Skeletal muscle cell (primary cell): Measurements from ENCODE around the gene NCCRP1.
A peak's percentile ranks its signal among the peaks of the same experiment; 100 is the strongest.

Experiments used
- DNase-seq: peaks from one replicate; pipeline ENCODE4 v3.0.0-alpha.2; 2010; ENCODE audit warnings: low read depth
- H3K4me3 ChIP-seq: 2 replicates; pipeline ENCODE4 v1.5.1; 2011; ENCODE audit warnings: low read depth, mild to moderate bottlenecking, control low read depth, low read length, moderate library complexity

NCCRP1 gene, protein sequence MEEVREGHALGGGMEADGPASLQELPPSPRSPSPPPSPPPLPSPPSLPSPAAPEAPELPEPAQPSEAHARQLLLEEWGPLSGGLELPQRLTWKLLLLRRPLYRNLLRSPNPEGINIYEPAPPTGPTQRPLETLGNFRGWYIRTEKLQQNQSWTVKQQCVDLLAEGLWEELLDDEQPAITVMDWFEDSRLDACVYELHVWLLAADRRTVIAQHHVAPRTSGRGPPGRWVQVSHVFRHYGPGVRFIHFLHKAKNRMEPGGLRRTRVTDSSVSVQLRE

DNA sequence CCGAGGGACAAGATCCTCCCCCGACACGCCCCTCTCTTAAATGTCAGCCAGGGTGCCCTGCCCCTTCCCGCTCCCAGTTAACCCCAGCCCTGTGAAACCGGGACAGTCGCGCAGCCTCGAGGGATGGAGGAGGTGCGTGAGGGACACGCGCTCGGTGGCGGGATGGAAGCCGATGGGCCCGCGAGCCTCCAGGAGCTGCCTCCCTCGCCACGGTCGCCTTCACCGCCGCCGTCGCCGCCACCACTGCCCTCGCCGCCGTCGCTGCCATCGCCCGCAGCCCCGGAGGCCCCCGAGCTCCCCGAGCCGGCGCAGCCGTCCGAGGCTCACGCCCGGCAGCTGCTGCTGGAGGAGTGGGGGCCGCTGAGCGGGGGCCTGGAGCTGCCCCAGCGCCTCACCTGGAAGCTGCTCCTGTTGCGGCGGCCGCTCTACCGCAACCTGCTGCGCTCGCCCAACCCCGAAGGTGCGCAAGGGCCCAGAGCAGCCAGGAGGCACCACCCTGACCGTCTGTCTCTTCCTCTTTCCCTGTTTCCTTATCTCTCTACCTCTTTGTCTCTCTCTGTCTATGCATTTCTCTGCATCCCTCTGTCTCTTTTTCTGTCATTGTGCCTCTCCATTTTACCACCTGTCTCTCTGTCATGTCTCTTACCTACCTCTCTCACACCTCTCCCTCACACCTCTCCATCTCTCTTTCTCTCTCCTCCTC is at the start of gene NCCRP1:
Gene NCCRP1 (plus strand): TSS at position 105 of the 703 bp plus-strand sequence. CDS start 19 bp downstream, at position 124.
- no peak within 1 kb of the TSS for H3K4me3 ChIP-seq
- DNase-seq = no peak

- DNase-seq = no peak
- no peak overlapping the region for H3K4me3 ChIP-seq
Observed at GRCh38 chr19:39147480-39147879, 49.3 kb upstream of the NCCRP1 start.

DNA sequence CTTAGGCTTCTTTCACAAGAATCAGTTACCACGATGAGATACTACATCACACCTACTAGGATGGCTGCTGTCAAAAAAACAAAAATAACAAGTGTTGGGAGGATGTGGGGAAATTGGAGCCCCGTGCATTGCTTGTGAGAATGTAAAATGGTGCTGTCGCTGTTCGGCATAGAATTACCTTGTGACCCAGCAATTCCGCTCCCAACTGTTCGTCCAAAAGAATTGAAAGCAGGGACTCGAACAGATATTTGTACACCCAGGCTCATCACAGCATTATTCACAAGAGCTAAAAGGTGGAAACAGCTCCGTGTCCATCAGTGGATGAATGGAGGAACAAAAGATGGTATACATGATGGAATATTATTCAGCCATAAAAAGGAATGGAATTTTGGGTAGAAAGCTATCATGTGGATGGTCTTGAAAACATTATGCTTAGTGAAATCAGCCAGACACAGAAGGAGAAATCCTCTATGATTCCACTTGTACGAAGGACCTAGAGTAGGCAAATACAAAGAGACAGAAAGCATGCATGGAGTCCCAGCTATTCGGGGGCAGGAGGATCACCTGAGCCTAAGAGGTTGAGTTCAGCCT is 47.7 kb upstream of the NCCRP1 start:
- no peak overlapping the region for H3K4me3 ChIP-seq
- no peak for DNase-seq

DNA sequence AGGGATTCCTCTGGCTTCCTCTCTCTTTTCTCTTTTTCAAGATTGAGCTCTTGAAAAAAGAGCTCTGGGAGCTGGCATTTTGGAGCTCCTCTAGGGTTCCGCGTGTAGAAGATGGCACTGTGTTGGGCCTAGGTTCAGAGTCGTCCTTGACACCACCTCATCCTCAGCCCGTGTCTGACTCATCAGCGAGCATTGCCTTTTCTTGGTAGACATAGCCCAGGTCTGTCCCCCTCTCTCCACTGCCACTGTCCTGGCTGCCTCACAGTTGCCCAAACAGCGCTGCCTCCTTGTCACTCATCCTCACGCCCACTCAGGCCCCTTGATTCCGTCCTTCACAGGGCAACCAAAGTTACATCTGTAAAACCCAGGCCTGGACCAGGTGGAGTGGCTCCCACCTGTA is 46.5 kb upstream of the NCCRP1 start:
- DNase-seq = no peak
- no peak overlapping the region for H3K4me3 ChIP-seq

GRCh38 chr19:39150807-39151600 is 45.8 kb upstream of the NCCRP1 start:
- no peak for DNase-seq
- no peak overlapping the region for H3K4me3 ChIP-seq

DNA sequence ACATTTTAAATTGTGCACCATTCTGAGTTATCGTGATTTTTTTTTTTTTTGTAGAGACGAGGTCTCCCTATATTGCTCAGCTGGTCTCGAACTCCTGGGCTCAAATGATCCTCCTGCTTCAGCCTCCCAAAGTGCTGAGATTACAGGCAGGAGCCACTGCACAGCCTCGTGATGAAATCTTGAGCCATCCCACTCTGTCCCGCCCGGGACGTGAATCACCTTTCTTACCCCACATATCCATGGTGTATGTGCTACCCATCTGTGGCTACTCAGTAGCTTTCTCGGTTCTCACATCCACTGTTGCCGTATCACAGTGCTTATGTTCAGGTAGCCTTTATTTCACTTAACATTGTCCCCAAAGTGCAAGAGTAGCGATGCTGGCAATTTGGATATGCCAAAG is 44.7 kb upstream of the NCCRP1 start:
- H3K4me3 ChIP-seq = no peak overlapping the region
- DNase-seq = no peak

GRCh38 chr19:39154100-39154628 is 42.6 kb upstream of the NCCRP1 start:
- H3K4me3 ChIP-seq = no peak overlapping the region
- DNase-seq = no peak

DNA sequence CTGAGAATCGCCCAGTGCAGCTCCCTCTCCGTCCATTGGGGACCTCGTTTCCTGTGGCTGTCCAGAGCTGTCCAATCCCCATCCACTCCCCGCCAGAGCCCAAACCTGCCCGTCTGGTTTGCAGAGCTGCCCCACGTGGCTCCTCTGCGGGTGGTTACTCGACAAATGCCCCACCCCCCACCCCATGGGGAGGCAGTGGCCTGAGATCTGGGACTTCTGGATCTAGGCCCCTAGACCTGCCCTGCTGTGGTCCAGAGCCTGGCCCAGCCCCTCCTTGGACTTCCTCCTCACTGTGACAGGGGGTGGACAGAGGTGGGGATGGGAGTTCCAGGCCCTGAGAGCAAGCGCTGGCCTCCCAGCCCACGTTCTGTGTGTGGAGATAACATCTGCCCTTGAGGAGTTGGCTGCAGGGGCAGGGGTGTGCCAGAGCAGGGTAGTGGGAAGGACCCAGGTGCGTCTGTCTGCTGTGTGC is 42.1 kb upstream of the NCCRP1 start:
- DNase-seq = no peak
- H3K4me3 ChIP-seq = no peak overlapping the region

DNA sequence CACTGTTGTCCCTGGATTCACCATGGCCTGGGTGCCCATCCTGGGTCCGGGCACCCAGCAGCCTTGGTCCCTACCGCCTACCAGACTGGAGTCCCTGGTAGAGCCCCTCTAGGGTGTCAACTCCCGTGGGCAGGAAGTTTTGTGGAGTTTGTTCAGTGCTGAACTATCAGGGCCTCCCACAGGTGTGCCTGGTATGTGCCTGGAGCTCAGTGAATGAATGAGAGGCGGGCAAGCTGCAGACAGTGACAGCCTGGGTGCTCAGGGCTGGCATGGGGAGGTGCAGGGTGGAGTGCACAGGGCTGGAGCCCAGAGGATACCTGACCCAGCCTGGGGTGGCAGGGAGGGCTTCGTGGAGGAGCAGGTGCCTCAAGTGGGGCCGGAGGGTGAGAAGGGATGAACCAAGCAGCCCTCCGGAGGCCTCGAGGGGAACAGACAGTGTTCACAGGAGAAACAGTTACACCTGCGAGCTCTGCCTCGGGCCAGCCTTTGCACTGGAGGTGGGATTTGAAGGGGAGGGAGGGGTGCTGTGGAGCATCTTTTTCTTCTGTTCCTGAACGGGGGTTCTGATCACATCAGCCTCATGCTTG is 41.6 kb upstream of the NCCRP1 start:
- H3K4me3 ChIP-seq = no peak overlapping the region
- no peak for DNase-seq

GRCh38 chr19:39155741-39156140 is 41.0 kb upstream of the NCCRP1 start:
- no peak for DNase-seq
- no peak overlapping the region for H3K4me3 ChIP-seq

DNA sequence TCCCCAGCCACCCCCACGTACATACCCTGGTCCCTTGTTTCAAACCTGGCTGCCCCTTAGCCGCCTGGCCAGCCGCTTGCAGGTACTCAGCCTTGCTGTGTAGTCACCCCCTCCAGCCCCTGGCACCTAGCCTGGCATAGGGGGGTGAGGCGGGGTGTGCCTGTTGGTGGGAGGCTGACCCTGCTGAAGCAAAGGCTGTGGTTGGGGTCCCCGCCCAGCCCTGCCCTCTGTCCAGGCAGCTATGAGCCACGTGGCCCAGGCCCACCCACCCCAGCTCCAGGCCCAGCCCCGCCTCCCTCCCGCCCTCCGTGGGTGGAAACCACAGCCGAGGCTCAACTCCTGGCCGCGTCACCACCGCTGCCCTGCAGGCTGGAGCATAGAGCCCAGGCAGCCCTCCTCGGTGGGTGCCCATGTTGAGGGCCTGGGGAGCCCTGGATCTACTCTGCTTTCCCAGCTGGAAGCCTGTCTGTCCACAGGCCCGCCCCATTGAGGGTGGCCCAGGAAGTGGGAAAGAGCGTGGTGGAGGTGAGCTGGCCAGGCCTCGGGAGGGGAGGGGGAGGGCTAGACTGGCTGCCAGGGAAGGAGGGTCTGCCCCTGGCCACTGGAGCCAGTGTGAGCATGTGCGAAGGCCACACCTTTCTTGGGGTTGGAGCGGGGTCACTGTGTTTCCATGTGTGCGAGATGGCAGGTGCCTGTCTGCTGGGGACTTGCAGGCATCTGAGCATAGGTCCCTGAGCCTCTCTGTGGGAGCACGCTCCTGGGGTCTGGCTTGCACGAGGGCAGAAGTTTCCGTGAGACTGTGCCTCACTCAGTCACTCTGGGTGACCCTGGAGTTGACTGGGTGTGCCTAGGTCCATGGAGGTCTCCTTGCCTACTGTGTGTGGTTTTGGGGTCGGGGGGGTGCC is 40.2 kb upstream of the NCCRP1 start:
- peak; percentile 8 for DNase-seq
- H3K4me3 ChIP-seq = peak overlapping the region; percentile 43

GRCh38 chr19:39157275-39157996 is 39.3 kb upstream of the NCCRP1 start:
- no peak for DNase-seq

GRCh38 chr19:39157997-39158389 is 38.8 kb upstream of the NCCRP1 start:
- H3K4me3 ChIP-seq = peak overlapping the region; percentile 43
- DNase-seq = no peak

More at GRCh38 chr19:39157275-39157996, 39.3 kb upstream of the NCCRP1 start:
- H3K4me3 ChIP-seq = peak overlapping the region; percentile 43

DNA sequence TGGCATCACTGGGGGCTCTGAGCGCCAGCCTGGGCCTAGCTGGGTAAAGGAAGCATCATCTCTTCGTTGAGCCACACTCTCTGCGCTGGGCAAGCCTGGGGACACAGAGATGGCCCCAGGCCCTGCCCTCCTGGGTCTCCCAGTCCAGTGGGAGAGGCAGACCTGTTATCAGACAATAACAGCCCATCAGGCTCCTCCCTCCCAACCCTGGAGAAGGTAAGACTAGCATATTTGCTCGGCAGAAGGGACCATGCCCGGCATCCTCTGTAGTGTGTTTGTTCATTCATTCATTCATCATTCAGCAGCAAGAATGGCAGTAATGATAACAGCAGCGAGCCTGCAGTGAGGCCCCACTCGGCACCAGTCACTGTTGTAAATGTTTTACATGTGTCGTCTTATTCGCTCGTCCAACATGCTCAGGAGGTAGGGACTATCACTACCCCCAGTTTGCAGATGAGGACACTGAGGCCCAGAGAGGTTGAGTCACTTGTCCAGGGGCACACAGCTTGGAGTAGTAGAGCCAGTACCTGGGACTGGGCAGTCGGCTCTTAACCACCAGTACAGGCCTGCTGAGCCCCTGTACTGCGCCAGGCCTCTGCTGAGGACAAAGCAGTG is 38.0 kb upstream of the NCCRP1 start:
- DNase-seq = no peak
- H3K4me3 ChIP-seq = no peak overlapping the region

- H3K4me3 ChIP-seq = no peak overlapping the region
- peak; percentile 29 for DNase-seq
Observed at GRCh38 chr19:39160523-39160861, 36.3 kb upstream of the NCCRP1 start.

DNA sequence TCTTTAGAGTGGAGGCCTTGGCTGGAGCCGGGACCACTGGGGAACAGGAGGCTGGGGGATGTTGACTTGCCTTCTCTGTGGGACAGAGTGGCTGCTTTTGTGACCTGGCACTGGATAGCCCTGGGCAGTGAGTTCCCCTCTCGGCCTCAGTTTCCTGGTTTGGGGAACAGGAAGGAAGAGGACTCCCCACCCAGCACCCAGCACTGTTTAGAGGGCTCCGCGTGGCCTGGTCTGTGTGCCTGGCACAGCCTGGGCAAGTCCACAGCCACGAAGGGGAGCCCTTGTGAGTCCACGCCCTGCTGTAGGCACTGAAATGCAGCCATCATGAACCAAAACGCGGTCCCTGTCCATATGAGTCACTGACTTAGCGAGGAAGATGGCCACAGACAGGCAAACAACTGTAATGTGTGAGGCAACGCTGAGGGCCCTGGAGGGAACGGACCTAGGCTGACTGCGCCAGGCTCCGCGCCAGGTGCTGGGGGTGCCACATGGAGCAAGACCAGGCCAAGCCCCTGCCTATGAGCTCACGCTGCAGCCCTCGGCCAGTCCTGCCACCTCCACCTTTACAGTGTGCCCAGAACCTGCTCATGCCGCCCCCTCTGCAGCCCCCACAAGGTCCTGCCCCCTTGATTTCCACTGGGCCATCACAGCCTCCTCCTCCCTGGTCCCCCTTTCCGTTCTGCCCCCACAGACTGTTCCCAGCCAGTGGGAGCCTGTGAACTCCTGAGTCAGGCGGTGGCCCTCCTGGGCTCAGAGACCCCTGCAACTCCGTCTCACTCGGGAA is 35.7 kb upstream of the NCCRP1 start:
- peak; percentile 21 for DNase-seq
- no peak overlapping the region for H3K4me3 ChIP-seq
